ENCODE measurements around the gene SHISA6.

The SHISA6 gene

DNA sequence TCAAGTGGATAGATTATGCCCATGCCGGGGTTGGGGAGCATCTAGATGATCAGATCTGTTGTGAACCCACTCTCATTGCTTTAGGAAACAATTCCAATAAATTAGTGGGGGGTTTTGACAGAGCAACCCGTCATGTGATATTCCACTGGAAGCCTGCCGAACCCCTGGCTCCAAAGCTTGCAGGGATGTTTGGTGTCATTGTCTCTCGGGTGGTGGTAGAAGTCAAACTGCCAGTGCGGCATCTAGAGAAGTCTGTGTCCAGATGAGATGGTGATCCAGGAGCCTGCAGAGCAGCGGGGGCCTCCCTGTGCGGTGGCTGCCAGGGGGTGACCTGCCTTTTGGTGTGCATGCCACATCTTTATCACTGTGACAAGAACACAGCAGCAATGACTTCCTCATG lies 91.7 kb downstream of the SHISA6 start:
- Histone ChIP-seq H3K27ac (ENCODE audit: low read depth, low read length) (no peak overlapping the region), H3K9me3 (ENCODE audit: insufficient read depth, low read depth, low read length) (no peaks in the 10 kb centered on the region), H3K79me2 (ENCODE audit: control insufficient read depth, insufficient read depth, low read length, poor library complexity) (no peaks in the 10 kb centered on the region), H3K4ac (ENCODE audit: low read depth, low read length) (no peak overlapping the region), H2AFZ (ENCODE audit: insufficient read depth, low read length, poor library complexity) (no peak overlapping the region), H3K4me3 (ENCODE audit: low read depth, low read length) (no peak overlapping the region), H4K8ac (ENCODE audit: low read depth, low read length) (no peak overlapping the region), H2BK5ac (ENCODE audit: low read depth, low read length, poor library complexity) (no peak overlapping the region), H3K27me3 (ENCODE audit: insufficient read depth, low read length) (no peaks in the 10 kb centered on the region), H2BK12ac (ENCODE audit: low read length) (no peak overlapping the region), H4K12ac (ENCODE audit: low read depth, low read length) (no peak overlapping the region), H3K79me1 (ENCODE audit: low read length) (no peaks in the 10 kb centered on the region), H3K18ac (ENCODE audit: low read length) (no peak overlapping the region), H3K36me3 (ENCODE audit: control insufficient read depth in 1 of 2, insufficient read depth in 2 of 2, low read length in 2 of 2) (no peaks in the 10 kb centered on the region), H3K14ac (ENCODE audit: low read length) (no peak overlapping the region), H2BK120ac (ENCODE audit: insufficient read depth, low read length, poor library complexity) (no peak overlapping the region), H3K4me2 (ENCODE audit: low read length) (no peak overlapping the region), H3K9ac (ENCODE audit: low read length) (no peak overlapping the region), H3K4me1 (ENCODE audit: control insufficient read depth in 1 of 2, insufficient read depth in 2 of 2, low read length in 2 of 2) (no peaks in the 10 kb centered on the region), H4K91ac (ENCODE audit: low read depth, low read length) (no peak overlapping the region), H3K23ac (ENCODE audit: low read length) (no peak overlapping the region), H2AK5ac (ENCODE audit: low read length) (no peak overlapping the region)
- no CpG with 5 or more reads among the region's 7 CpGs for WGBS (ENCODE audit: extremely low coverage, insufficient coverage, insufficient read length)
- DNase-seq, result no peak

GRCh38 chr17:11334493-11334892 lies 93.5 kb downstream of the SHISA6 start:
- H4K8ac ChIP-seq (ENCODE audit: low read depth, low read length), result no peak overlapping the region
- H3K18ac ChIP-seq (ENCODE audit: low read length), result no peak overlapping the region
- no peak overlapping the region for H2BK5ac ChIP-seq (ENCODE audit: low read depth, low read length, poor library complexity)
- no peak overlapping the region for H2BK120ac ChIP-seq (ENCODE audit: insufficient read depth, low read length, poor library complexity)
- no peak overlapping the region for H2BK12ac ChIP-seq (ENCODE audit: low read length)
- H3K79me1 ChIP-seq (ENCODE audit: low read length), result no peaks in the 10 kb centered on the region
- H3K14ac ChIP-seq (ENCODE audit: low read length), result no peak overlapping the region
- H3K9me3 ChIP-seq (ENCODE audit: insufficient read depth, low read depth, low read length), result no peaks in the 10 kb centered on the region
- no peak overlapping the region for H2AFZ ChIP-seq (ENCODE audit: insufficient read depth, low read length, poor library complexity)
- no peak overlapping the region for H3K27ac ChIP-seq (ENCODE audit: low read depth, low read length)
- no peaks in the 10 kb centered on the region for H3K4me1 ChIP-seq (ENCODE audit: control insufficient read depth in 1 of 2, insufficient read depth in 2 of 2, low read length in 2 of 2)
- DNase-seq, result no peak
- H3K9ac ChIP-seq (ENCODE audit: low read length), result no peak overlapping the region
- H4K91ac ChIP-seq (ENCODE audit: low read depth, low read length), result no peak overlapping the region
- no peak overlapping the region for H3K4me2 ChIP-seq (ENCODE audit: low read length)
- H2AK5ac ChIP-seq (ENCODE audit: low read length), result no peak overlapping the region
- H3K4ac ChIP-seq (ENCODE audit: low read depth, low read length), result no peak overlapping the region
- H3K23ac ChIP-seq (ENCODE audit: low read length), result no peak overlapping the region
- H3K36me3 ChIP-seq (ENCODE audit: control insufficient read depth in 1 of 2, insufficient read depth in 2 of 2, low read length in 2 of 2), result no peaks in the 10 kb centered on the region
- H4K12ac ChIP-seq (ENCODE audit: low read depth, low read length), result no peak overlapping the region
- no peaks in the 10 kb centered on the region for H3K79me2 ChIP-seq (ENCODE audit: control insufficient read depth, insufficient read depth, low read length, poor library complexity)
- H3K4me3 ChIP-seq (ENCODE audit: low read depth, low read length), result no peak overlapping the region
- WGBS (ENCODE audit: extremely low coverage, insufficient coverage, insufficient read length), result no CpG with 5 or more reads among the region's 4 CpGs
- H3K27me3 ChIP-seq (ENCODE audit: insufficient read depth, low read length), result no peaks in the 10 kb centered on the region

DNA sequence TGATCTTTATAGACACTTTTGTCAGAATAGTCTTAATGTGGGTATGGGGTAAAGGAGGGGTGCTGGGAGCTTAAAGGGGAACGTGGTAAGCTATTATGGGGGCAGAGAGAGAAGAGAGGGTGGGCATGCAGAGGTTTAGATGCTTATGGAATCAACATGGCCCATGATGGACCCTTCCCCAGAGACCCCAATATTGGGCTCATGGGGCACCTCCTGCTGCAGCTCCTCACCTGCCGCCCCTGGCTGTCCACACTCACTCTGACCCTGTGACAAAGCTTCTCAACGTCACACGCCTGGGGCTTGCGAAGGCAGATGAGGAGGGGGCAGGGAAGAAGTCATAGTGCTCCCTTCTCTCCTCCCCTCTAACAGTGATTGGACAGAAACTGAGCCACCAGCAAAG lies 95.3 kb downstream of the SHISA6 start:
- Histone ChIP-seq H2BK5ac (ENCODE audit: low read depth, low read length, poor library complexity) (no peak overlapping the region), H3K27ac (ENCODE audit: low read depth, low read length) (no peak overlapping the region), H4K8ac (ENCODE audit: low read depth, low read length) (no peak overlapping the region), H2BK12ac (ENCODE audit: low read length) (no peak overlapping the region), H4K12ac (ENCODE audit: low read depth, low read length) (no peak overlapping the region), H2AFZ (ENCODE audit: insufficient read depth, low read length, poor library complexity) (no peak overlapping the region), H3K18ac (ENCODE audit: low read length) (no peak overlapping the region), H4K91ac (ENCODE audit: low read depth, low read length) (no peak overlapping the region), H3K14ac (ENCODE audit: low read length) (no peak overlapping the region), H2BK120ac (ENCODE audit: insufficient read depth, low read length, poor library complexity) (no peak overlapping the region), H3K9ac (ENCODE audit: low read length) (no peak overlapping the region), H3K4ac (ENCODE audit: low read depth, low read length) (no peak overlapping the region), H2AK5ac (ENCODE audit: low read length) (no peak overlapping the region), H3K36me3 (ENCODE audit: control insufficient read depth in 1 of 2, insufficient read depth in 2 of 2, low read length in 2 of 2) (no peaks in the 10 kb centered on the region), H3K79me1 (ENCODE audit: low read length) (no peaks in the 10 kb centered on the region), H3K27me3 (ENCODE audit: insufficient read depth, low read length) (no peaks in the 10 kb centered on the region), H3K4me1 (ENCODE audit: control insufficient read depth in 1 of 2, insufficient read depth in 2 of 2, low read length in 2 of 2) (no peaks in the 10 kb centered on the region), H3K4me2 (ENCODE audit: low read length) (no peak overlapping the region), H3K9me3 (ENCODE audit: insufficient read depth, low read depth, low read length) (no peaks in the 10 kb centered on the region), H3K4me3 (ENCODE audit: low read depth, low read length) (no peak overlapping the region), H3K79me2 (ENCODE audit: control insufficient read depth, insufficient read depth, low read length, poor library complexity) (no peaks in the 10 kb centered on the region), H3K23ac (ENCODE audit: low read length) (no peak overlapping the region)
- no peak for DNase-seq
- no CpG with 5 or more reads among the region's 5 CpGs for WGBS (ENCODE audit: extremely low coverage, insufficient coverage, insufficient read length)

DNA sequence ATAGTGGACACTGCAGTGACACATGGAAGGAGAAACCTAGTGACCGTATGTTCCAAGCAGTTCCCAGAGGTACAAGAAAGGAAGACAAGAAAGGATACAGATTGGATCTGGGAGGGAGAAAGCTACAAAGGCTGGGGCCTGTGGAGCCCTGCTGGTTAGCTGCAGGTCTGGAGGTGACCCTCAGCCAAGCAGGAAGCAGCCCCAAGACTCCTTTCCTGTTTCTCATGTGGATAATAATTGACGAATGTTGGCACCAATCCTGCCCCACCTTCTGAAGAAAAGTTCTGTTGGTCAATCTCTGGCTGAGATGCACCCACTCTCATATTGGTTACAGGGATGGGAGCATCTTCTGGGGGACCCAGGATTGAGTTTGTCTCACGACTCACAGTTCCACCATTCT lies 99.8 kb downstream of the SHISA6 start:
- Histone ChIP-seq H3K79me2 (ENCODE audit: control insufficient read depth, insufficient read depth, low read length, poor library complexity) (no peaks in the 10 kb centered on the region), H2AK5ac (ENCODE audit: low read length) (no peak overlapping the region), H3K4me3 (ENCODE audit: low read depth, low read length) (no peak overlapping the region), H3K4me1 (ENCODE audit: control insufficient read depth in 1 of 2, insufficient read depth in 2 of 2, low read length in 2 of 2) (no peaks in the 10 kb centered on the region), H2BK5ac (ENCODE audit: low read depth, low read length, poor library complexity) (no peak overlapping the region), H3K9ac (ENCODE audit: low read length) (no peak overlapping the region), H2AFZ (ENCODE audit: insufficient read depth, low read length, poor library complexity) (no peak overlapping the region), H4K8ac (ENCODE audit: low read depth, low read length) (no peak overlapping the region), H3K23ac (ENCODE audit: low read length) (no peak overlapping the region), H3K14ac (ENCODE audit: low read length) (no peak overlapping the region), H3K36me3 (ENCODE audit: control insufficient read depth in 1 of 2, insufficient read depth in 2 of 2, low read length in 2 of 2) (no peaks in the 10 kb centered on the region), H2BK12ac (ENCODE audit: low read length) (no peak overlapping the region), H4K12ac (ENCODE audit: low read depth, low read length) (no peak overlapping the region), H3K9me3 (ENCODE audit: insufficient read depth, low read depth, low read length) (no peaks in the 10 kb centered on the region), H3K18ac (ENCODE audit: low read length) (no peak overlapping the region), H3K4me2 (ENCODE audit: low read length) (no peak overlapping the region), H3K27me3 (ENCODE audit: insufficient read depth, low read length) (no peaks in the 10 kb centered on the region), H3K4ac (ENCODE audit: low read depth, low read length) (no peak overlapping the region), H2BK120ac (ENCODE audit: insufficient read depth, low read length, poor library complexity) (no peak overlapping the region), H3K79me1 (ENCODE audit: low read length) (no peaks in the 10 kb centered on the region), H4K91ac (ENCODE audit: low read depth, low read length) (no peak overlapping the region), H3K27ac (ENCODE audit: low read depth, low read length) (no peak overlapping the region)
- WGBS (ENCODE audit: extremely low coverage, insufficient coverage, insufficient read length), result no CpG with 5 or more reads among the region's 3 CpGs
- DNase-seq, result no peak

Data from trophoblast cell (in vitro differentiated cells and primary cell).